Activated T-helper 9 cell treated with anti-CD3 and anti-CD28 coated beads, Interleukin-2, amount 50 U/mL, for 16 hours (primary cell): Measurements from ENCODE around the gene HFE.
A peak's percentile ranks its signal among the peaks of the same experiment; 100 is the strongest.
"Not testable (repeated sequence)": the region's sequence is repeated elsewhere in the genome, so short reads cannot be mapped to it uniquely, and the experiment has no call there.

ENCODE experiments used
- DNase-seq: peaks from one replicate; pipeline ENCODE4 v3.0.0-alpha.2; 2020; ENCODE audit warnings: low read depth

Gene HFE

DNA sequence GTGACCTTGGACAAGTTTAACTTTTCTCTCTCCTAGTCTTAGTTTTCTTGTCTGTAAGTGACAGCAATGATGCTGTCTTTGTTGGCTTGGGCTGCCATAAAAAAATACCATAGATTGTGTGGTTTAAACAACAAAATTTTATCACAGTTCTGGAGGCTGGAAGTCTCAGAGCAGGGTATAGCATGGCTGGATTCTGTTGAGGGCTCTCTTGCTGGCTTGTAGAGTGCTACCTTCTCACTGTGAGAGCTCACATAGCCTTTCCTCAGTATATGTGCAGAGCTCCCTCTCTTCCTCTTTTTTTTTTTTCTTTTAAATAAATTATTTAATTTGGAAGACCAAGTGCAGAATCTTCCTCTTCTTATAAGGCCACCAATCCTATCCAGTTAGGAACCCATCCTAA, 26.3 kb downstream of the HFE start:
- no peak for DNase-seq

- no peak for DNase-seq
Observed at GRCh38 chr6:26115226-26115625, 28.0 kb downstream of the HFE start.

DNA sequence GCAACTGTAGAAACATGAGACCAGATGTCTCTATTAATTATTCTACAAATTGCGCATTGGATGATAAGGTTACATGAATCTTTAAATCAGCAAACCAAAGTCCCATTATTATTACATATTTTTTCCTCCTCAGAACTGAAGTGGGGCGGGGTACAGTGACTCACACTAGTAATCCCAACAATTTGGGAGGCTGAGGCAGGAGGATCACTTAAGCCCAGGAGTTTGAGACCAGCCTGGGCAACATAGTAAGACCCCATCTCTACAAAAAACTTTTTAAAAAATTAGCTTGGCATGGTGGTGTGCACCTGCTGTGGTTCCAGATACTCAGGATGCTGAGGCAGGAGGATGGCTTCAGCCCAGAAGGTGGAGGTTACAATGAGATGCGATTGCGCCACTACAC, 29.0 kb downstream of the HFE start:
- no peak for DNase-seq

DNA sequence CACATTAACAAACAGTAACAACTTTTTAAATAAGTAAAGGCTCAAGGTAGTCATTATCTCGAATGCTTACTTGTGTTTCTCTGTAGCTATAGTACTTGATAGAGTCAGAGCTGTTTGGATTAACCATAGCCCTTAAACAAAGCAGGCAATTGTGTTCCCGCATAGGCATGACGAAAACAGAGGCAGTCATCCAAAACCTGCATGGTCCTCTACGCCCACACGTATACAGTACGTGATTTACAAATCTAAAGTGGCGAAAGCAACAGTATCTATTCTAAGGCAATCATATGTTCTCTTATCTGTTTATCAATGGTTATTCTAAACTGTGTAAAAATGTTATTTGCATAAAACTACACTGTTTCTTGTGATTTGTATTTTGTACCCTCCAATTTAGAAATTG, 31.8 kb downstream of the HFE start:
- no peak for DNase-seq

DNA sequence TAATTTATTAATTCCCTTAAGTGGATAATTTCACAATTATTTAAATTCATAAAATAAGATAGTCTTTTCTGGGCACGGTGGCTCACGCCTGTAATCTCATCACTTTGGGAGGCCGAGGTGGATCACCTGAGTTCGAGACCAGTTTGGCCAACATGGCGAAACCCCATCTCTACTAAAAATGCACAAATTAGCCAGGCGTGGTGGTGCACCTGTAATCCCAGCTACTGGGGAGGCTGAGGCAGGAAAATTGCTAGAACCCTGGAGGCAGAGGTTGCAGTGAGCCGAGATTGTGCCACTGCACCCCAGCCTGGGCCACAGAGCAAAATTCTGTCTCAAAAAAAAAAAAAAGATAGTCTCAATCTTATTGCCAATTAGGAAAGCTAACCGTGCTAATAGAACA, 32.9 kb downstream of the HFE start:
- not testable (repeated sequence) for DNase-seq

DNA sequence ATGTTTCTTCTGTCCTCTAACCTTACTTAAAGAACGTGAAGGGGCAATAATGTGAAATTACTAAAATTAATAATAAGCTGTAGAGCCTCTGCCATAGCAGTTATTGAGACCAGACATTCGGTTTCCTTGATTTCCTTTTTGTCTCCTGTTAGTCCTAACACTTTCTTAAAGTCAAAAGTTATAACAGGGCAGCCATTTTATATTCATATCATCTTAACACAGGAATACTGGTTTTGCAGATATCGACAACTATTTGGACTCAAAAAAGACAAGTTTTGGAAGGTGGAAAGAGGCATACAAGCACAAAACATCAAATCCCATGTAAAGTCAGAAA, 33.5 kb downstream of the HFE start:
- no peak for DNase-seq

DNA sequence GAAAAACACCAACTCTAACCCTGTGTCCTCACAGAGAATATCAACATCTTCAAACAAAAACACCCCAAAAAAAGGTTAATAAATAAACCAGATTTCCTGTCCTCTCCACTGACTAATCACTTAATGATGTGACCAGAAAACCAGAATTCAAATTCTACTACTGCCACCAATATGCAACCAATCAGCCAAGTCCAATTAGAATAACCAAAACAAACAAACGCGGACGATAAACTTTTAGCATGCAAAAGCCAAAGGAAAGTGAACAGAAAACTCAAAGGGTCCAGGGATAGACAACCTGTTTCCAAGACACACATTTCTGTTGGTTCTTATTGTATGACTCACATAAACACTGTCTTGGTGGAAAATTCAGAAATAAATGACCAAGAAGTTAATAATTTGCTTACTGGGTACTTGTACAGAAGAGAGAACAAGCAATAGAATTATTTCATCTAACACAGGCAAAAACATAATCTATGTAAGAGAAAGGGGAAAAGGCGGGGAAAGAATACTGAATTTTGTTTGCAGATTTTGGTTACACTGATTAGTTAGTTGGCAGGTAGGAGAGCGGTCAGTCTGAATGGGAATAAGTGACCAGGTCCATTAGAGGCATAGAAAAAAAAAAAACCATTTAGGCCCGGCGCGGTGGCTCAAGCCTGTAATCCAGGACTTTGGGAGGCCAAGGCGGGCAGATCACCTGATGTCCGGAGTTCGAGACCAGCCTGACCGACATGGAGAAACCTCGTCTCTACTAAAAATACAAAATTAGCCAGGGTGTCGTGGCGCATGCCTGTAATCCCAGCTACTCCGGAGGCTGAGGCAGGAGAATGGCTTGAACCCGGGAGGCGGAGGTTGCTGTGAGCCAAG, 34.1 kb downstream of the HFE start:
- DNase-seq = no peak

DNA sequence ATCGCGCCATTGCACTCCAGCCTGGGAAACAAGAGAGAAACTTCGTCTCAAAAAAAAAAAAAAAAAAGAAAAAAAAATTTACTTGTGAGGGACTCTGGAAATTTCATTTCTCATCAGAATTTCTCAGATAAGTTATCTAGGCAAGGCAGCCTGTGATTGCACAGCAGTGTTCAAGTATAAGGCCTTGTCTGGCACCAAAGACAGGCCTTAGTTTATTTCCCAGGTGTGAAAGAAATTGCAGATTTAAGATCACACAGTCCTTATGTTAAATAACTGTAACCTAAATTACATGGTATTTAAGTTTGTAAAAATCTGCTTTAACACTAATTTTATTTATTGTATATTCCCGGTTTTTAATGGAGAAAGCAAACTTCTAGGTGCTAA, 34.8 kb downstream of the HFE start:
- no peak for DNase-seq

GRCh38 chr6:26122402-26122792, 35.2 kb downstream of the HFE start:
- no peak for DNase-seq

- DNase-seq = peak; percentile 83
Observed at GRCh38 chr6:26122793-26123674, 35.8 kb downstream of the HFE start.

GRCh38 chr6:26123675-26123946, 36.4 kb downstream of the HFE start:
- no peak for DNase-seq

DNA sequence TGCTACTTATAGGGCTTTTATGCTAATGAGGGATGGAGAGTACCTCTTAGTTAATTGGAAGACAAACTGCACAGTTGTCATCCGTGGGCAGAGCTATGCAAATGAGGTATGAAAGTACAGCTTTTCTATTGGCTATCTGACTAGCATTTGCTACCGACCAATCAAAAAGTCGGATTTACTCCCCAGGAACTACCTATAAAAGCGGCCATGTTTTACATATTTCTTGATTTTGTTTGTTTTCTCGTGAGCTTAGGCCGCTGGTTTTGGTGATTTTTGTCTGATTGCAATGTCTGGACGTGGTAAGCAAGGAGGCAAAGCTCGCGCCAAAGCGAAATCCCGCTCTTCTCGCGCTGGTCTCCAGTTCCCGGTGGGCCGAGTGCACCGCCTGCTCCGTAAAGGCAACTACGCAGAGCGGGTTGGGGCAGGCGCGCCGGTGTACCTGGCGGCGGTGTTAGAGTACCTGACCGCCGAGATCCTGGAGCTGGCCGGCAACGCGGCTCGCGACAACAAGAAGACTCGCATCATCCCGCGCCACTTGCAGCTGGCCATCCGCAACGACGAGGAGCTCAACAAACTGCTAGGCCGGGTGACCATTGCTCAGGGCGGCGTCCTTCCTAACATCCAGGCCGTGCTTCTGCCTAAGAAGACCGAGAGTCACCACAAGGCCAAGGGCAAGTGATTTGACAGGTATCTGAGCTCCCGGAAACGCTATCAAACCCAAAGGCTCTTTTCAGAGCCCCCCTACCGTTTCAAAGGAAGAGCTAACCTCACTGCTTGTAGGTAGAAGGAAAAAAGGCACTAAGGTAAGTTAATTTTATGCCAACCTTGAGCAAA, 36.9 kb downstream of the HFE start:
- DNase-seq = peak; percentile 49

DNA sequence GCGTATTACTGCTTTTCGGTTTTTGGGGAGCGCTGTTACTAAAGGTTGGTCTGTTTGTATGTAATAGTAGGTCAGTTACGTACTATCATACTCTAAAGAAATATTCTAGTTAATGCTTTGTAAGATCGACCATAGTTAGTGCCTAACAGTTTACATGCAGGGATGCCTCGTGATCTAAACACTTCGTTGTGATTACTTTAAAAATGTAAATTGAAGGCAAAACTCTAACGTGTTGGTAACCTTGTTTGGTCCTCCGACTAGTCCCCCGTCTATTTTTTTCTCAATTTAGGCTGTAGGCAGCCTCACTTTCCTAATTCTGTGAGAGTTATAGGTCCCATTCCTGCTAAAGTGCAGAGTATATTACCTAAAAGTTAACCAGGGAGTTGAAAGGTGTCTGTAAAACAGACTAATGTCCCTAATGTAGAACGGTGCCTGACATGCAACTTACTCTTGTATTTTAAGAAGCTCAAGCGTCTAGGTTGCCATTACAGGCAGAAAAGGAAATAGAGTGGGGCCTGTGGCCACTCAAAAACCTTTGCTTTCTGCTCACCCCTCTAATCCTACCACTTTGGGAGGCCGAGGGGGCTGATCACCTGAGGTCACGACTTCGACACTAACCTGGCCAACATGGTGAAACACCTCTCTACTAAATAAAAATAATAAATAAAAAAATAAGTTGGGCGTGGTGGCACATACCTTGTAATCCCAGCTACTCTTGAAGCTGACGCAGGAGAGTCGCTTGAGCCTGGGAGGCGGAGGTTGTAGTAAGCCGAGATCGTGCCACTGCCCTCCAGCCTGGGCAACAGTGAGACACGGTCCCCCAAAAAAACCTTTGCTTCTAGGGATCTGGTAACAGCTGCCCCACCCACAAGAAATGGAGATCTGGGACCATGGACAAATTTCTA, 37.8 kb downstream of the HFE start:
- DNase-seq = no peak

GRCh38 chr6:26126394-26127235, 39.4 kb downstream of the HFE start:
- DNase-seq = no peak

GRCh38 chr6:26128013-26128771, 41.0 kb downstream of the HFE start:
- DNase-seq = no peak

DNA sequence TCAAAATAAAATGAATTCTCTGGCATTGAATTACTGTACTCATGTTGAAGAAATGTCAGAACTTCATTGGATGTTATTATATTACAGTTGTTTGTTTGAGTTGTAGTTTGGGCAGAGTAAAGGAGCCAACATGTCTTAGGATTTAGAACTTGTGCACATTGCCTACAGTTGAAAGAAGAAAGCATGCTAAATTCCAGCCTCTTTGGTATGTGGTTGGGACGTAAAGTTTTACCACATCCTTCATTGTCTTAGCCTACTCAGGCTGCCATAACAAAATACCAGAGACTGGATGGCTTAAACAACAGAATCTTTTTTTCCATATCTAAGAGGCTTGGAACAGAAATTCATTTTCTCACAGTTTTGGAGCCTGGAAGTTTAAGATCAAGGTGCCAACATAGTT, 42.4 kb downstream of the HFE start:
- DNase-seq = no peak

DNA sequence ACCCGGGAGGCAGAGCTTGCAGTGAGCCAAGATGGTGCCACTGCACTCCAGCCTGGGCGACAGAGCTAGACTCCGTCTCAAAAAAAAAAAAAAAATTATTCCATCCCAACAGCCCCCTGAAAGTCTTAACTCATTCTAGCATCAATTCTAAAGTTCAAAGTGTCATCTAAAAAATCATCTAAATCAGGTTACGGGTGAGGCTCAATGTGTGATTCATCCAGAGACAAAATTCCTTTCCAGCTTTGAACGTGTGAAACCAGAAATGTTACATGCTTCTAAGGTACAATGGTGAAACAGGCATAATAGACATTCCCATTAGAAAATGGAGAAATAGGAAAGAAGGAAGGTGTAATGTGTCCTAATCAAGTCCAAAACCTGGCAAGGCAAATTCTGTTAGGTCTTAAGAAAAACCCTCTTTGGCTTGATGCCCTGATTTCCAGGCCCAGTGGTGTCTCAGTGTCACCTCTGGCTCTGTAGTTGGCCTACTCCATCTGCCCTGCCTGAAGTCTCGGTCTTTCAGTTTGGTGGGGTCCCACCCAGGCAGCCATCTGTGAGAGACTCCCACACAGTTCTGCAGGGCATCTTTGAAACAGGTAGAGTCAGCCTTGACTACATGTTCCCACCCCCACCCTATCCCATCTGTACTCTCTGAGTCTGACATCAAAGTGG, 43.5 kb downstream of the HFE start:
- DNase-seq = no peak

DNA sequence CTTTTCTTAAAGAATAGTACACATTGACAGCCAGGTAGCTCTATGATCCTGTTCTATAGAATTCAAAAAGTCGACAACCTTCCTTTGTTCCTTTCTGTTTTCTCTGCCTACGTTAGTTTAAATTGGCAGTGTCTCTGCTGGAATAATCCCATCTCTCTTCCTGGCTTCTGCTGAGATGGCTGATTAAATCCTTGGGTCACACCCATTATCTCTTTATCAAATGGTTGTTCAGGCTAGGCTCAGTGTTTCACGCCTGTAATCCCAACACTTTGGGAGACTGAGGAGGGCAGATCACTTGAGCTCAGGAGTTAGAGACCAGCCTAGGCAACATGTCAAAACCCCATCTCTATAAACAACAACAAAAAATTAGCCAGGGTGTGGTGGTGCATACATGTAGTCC, 44.4 kb downstream of the HFE start:
- DNase-seq = no peak

- DNase-seq = no peak
Observed at GRCh38 chr6:26133730-26134129, 46.5 kb downstream of the HFE start.
